Gastrocnemius medialis (tissue), 4 donors: ENCODE measurements around the gene ENDOV. TPM values are rescaled to one million over a fixed set of nuclear protein-coding genes. Genes with fewer than 3 reads are reported as not detected.

Source experiments
- microRNA-seq, 2 donors: library from miRNA; unstranded; fragments of <30 nt; microRNA quantifications; one replicate each; pipeline ENCODE4, GENCODE V29; 2016; ENCODE audit warnings: borderline replicate concordance in 2 of 2
- total RNA-seq, 4 donors: library from RNA; depleted of rRNA; stranded (reverse); fragments of >200 nt; gene quantifications; one replicate each; pipeline versions ENCODE4 v1.1.0 to v1.2.3, GENCODE V29; 2016

The ENDOV gene
- total RNA-seq, 4 donors from 2014 or later, result 9.1 to 24.1 (median 18.0) TPM

Small RNA genes within 50 kb of the gene (microRNA-seq; reads per million reads assigned to microRNA genes)
- 0 reads per million in 2 donors for gene MIR4730

Other genes with a start within 250 kb of the ENDOV start
- not detected for gene CARD14, start 245.1 kb upstream of the ENDOV start, total RNA-seq
- 10 to 100 TPM in 1 of 4 donors, 1 to 10 TPM in 3; 3.2 to 11.7 (median 6.1) TPM for gene SGSH, start 194.8 kb upstream of the ENDOV start, total RNA-seq
- gene SLC26A11, start 194.7 kb upstream of the ENDOV start, total RNA-seq, result 1 to 10 TPM; 2.6 to 3.3 (median 3.1) TPM
- gene RNF213, start 154.3 kb upstream of the ENDOV start, total RNA-seq, result 10 to 100 TPM; 24.1 to 51.8 (median 28.6) TPM
- gene NPTX1, start 61.4 kb downstream of the ENDOV start, total RNA-seq, result 1 to 10 TPM in 1 of 4 donors, under 1 TPM in 3; 0.07 to 2.4 (median 0.21) TPM
- 10 to 100 TPM; 47.6 to 56.9 (median 55.4) TPM for gene RPTOR, start 129.7 kb downstream of the ENDOV start, total RNA-seq